ENCODE data around the gene PVR.
A peak's percentile ranks its signal among the peaks of the same experiment; 100 is the strongest.
"Not testable (repeated sequence)": the region's sequence is repeated elsewhere in the genome, so short reads cannot be mapped to it uniquely, and the experiment has no call there.

PVR gene

GRCh38 chr19:44617110-44617880 is 26.4 kb upstream of the PVR start:
- DNase-seq (ENCODE audit: insufficient read length, low spot score) = no peak
- FAIRE-seq = no peak

GRCh38 chr19:44618640-44619357 is 24.9 kb upstream of the PVR start:
- FAIRE-seq (no peak), DNase-seq (ENCODE audit: insufficient read length, low spot score) (no peak)

GRCh38 chr19:44620667-44621066 is 23.0 kb upstream of the PVR start:
- FAIRE-seq (no peak), DNase-seq (ENCODE audit: insufficient read length, low spot score) (no peak)

- DNase-seq (ENCODE audit: insufficient read length, low spot score) (no peak), FAIRE-seq (no peak)
These were observed 22.3 kb upstream of the PVR start for GRCh38 chr19:44621367-44621766.

GRCh38 chr19:44623080-44623479 is 20.6 kb upstream of the PVR start:
- DNase-seq (ENCODE audit: insufficient read length, low spot score) = no peak
- FAIRE-seq = no peak

GRCh38 chr19:44623626-44624025 is 20.1 kb upstream of the PVR start:
- no peak for DNase-seq (ENCODE audit: insufficient read length, low spot score)
- no peak for FAIRE-seq

GRCh38 chr19:44624840-44625354 is 18.8 kb upstream of the PVR start:
- DNase-seq (ENCODE audit: insufficient read length, low spot score) (no peak), FAIRE-seq (no peak)

- not testable (repeated sequence) for DNase-seq (ENCODE audit: insufficient read length, low spot score); FAIRE-seq
These were observed 18.1 kb upstream of the PVR start for GRCh38 chr19:44625637-44626036.

GRCh38 chr19:44626048-44626624 is 17.6 kb upstream of the PVR start:
- peak; percentile 69 for DNase-seq (ENCODE audit: insufficient read length, low spot score)
- peak; percentile 98 for FAIRE-seq

GRCh38 chr19:44627631-44628030 is 16.1 kb upstream of the PVR start:
- FAIRE-seq (no peak), DNase-seq (ENCODE audit: insufficient read length, low spot score) (no peak)

- FAIRE-seq (no peak), DNase-seq (ENCODE audit: insufficient read length, low spot score) (no peak)
These were observed 14.9 kb upstream of the PVR start for GRCh38 chr19:44628793-44629192.

- not testable (repeated sequence) for DNase-seq (ENCODE audit: insufficient read length, low spot score); FAIRE-seq
These were observed 12.1 kb upstream of the PVR start for GRCh38 chr19:44631611-44632010.

- not testable (repeated sequence) for FAIRE-seq; DNase-seq (ENCODE audit: insufficient read length, low spot score)
These were observed 9.7 kb upstream of the PVR start for GRCh38 chr19:44634058-44634457.

- DNase-seq (ENCODE audit: insufficient read length, low spot score) (no peak), FAIRE-seq (no peak)
These were observed 8.9 kb upstream of the PVR start for GRCh38 chr19:44634785-44635184.

- no peak for FAIRE-seq
These were observed 7.9 kb upstream of the PVR start for GRCh38 chr19:44635581-44636438.

GRCh38 chr19:44636439-44637389 is 7.0 kb upstream of the PVR start:
- FAIRE-seq (no peak), DNase-seq (ENCODE audit: insufficient read length, low spot score) (no peak)

More at GRCh38 chr19:44635581-44636438, 7.9 kb upstream of the PVR start:
- no peak for DNase-seq (ENCODE audit: insufficient read length, low spot score)

- FAIRE-seq (no peak), DNase-seq (ENCODE audit: insufficient read length, low spot score) (no peak)
These were observed 6.3 kb upstream of the PVR start for GRCh38 chr19:44637390-44637764.

- DNase-seq (ENCODE audit: insufficient read length, low spot score) (no peak), FAIRE-seq (no peak)
These were observed 3.2 kb upstream of the PVR start for GRCh38 chr19:44640518-44640917.

- DNase-seq (ENCODE audit: insufficient read length, low spot score) = no peak
- no peak for FAIRE-seq
These were observed 2.0 kb upstream of the PVR start for GRCh38 chr19:44641501-44642265.
